Measurements from ENCODE around the gene HM13.

Gene HM13

DNA sequence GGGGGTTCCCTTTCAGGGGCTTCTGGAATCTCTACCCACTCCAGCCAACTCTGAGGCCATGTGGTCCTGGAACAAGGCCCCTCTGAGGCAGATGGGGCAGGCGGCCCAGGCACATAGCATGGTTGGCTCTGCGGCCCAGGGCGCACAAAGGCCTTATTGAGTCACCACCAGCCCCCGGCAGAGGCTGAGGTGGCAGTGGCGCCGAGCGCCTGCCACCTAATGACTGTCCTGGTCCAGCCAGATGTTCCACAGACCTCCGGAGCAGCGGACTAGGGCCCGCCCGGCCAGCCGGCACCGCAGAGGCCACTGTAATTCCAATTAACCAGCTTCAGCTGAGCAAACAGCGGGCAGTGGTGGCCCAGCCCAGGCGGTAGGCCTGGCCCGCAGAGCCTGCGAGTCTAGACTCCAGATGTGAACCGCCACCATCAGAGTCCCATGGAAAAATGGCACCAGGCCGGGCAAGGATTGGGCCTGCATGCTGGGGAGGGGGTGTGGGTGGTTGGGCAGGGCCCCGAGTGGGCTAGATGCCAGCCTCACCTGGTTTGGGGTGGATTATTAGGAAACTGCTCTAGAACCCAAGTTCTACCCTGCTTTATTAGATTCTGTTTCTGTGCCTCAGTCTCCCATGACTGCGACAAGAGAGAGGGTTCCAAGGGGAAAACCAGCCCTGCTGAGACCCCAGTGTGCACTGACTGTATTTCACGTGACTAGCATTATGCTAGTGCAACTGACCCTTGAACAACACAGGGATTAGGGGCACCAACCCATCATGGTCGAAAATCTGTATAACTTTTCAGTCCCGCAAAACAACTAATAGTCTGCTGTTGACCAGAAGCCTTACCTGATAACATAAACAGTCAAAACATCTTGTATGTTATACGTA lies 56.7 kb downstream of the HM13 start:
- 93% methylated on average over 25 of the region's 25 CpGs for WGBS

GRCh38 chr20:31572042-31572700 lies 57.9 kb downstream of the HM13 start:
- H3K4me1 ChIP-seq (ENCODE audit: control insufficient read depth, insufficient read depth, low read depth, low read length) = peaks cover 40% of the 10 kb centered on the region
- peak overlapping the region; percentile 96 for H4K8ac ChIP-seq (ENCODE audit: low read length)
- peak overlapping the region; percentile 38 for H3K4me2 ChIP-seq (ENCODE audit: low read length, poor library complexity, severe bottlenecking)
- H2AFZ ChIP-seq (ENCODE audit: low read depth, low read length) = no peak overlapping the region
- no peaks in the 10 kb centered on the region for H3K9me3 ChIP-seq (ENCODE audit: control insufficient read depth, low read length)
- 44% methylated on average over 17 of the region's 17 CpGs for WGBS
- peak overlapping the region in 1 of 2 experiments; percentile 52 for H3K4me3 ChIP-seq (ENCODE audit: insufficient read depth in 1 of 2, low read depth in 1 of 2, low read length in 2 of 2)
- H3K27ac ChIP-seq (ENCODE audit: low read length, poor library complexity, severe bottlenecking) = peak overlapping the region; percentile 86
- H2BK120ac ChIP-seq (ENCODE audit: low read depth, low read length) = peak overlapping the region; percentile 98
- peak overlapping the region; percentile 96 to 99 for H3K18ac ChIP-seq (ENCODE audit: low read depth in 1 of 2, low read length in 2 of 2)
- peak overlapping the region; percentile 50 for H2AK5ac ChIP-seq (ENCODE audit: low read length, severe bottlenecking)
- H3K27me3 ChIP-seq (ENCODE audit: control insufficient read depth in 1 of 2, insufficient read depth in 1 of 2, low read length in 2 of 2) = no peaks in the 10 kb centered on the region
- H3K36me3 ChIP-seq (ENCODE audit: control insufficient read depth in 1 of 2, insufficient read depth in 2 of 2, low read depth in 1 of 2, low read length in 2 of 2) = peaks cover 33 to 37% of the 10 kb centered on the region in 2 experiments
- peak overlapping the region; percentile 74 for H2BK5ac ChIP-seq (ENCODE audit: low read depth, low read length, poor library complexity, severe bottlenecking)
- H2BK12ac ChIP-seq (ENCODE audit: low read length in 2 of 2) = peak overlapping the region; percentile 90 to 96
- peak overlapping the region; percentile 90 to 99 for H3K4ac ChIP-seq (ENCODE audit: low read depth in 1 of 2, low read length in 2 of 2)
- no peak for DNase-seq
- H3K23ac ChIP-seq (ENCODE audit: low read length in 2 of 2) = peak overlapping the region in 1 of 2 experiments; percentile 43
- H3K14ac ChIP-seq (ENCODE audit: low read length in 2 of 2) = no peak overlapping the region
- peak overlapping the region; percentile 99 for H4K91ac ChIP-seq (ENCODE audit: low read length)
- H2BK15ac ChIP-seq (ENCODE audit: low read depth, poor library complexity, severe bottlenecking) = peak overlapping the region; percentile 81
- H3K9ac ChIP-seq (ENCODE audit: low read length) = peak overlapping the region; percentile 93
- no peaks in the 10 kb centered on the region for H3K79me1 ChIP-seq (replicated peaks; ENCODE audit: low read length, poor library complexity, severe bottlenecking)

More for the DNA sequence above, 56.7 kb downstream of the HM13 start:
- Histone ChIP-seq H3K4ac (ENCODE audit: low read depth in 1 of 2, low read length in 2 of 2) (peak overlapping the region; percentile 52 to 58), H2BK12ac (ENCODE audit: low read length in 2 of 2) (peak overlapping the region; percentile 41 to 86), H3K4me2 (ENCODE audit: low read length, poor library complexity, severe bottlenecking) (no peak overlapping the region), H2BK120ac (ENCODE audit: low read depth, low read length) (peak overlapping the region; percentile 37), H3K9me3 (ENCODE audit: control insufficient read depth, low read length) (no peaks in the 10 kb centered on the region), H2AFZ (ENCODE audit: low read depth, low read length) (no peak overlapping the region), H2BK5ac (ENCODE audit: low read depth, low read length, poor library complexity, severe bottlenecking) (no peak overlapping the region), H3K27me3 (ENCODE audit: control insufficient read depth in 1 of 2, insufficient read depth in 1 of 2, low read length in 2 of 2) (no peaks in the 10 kb centered on the region), H3K36me3 (ENCODE audit: control insufficient read depth in 1 of 2, insufficient read depth in 2 of 2, low read depth in 1 of 2, low read length in 2 of 2) (peaks cover 45 to 48% of the 10 kb centered on the region in 2 experiments), H3K4me3 (ENCODE audit: insufficient read depth in 1 of 2, low read depth in 1 of 2, low read length in 2 of 2) (no peak overlapping the region), H3K79me1 (replicated peaks; ENCODE audit: low read length, poor library complexity, severe bottlenecking) (peaks cover 4% of the 10 kb centered on the region), H3K14ac (ENCODE audit: low read length in 2 of 2) (peak overlapping the region in 1 of 2 experiments; percentile 23), H3K23ac (ENCODE audit: low read length in 2 of 2) (no peak overlapping the region), H2AK5ac (ENCODE audit: low read length, severe bottlenecking) (peak overlapping the region; percentile 24), H2BK15ac (ENCODE audit: low read depth, poor library complexity, severe bottlenecking) (peak overlapping the region; percentile 85), H4K91ac (ENCODE audit: low read length) (peak overlapping the region; percentile 81), H4K8ac (ENCODE audit: low read length) (peak overlapping the region; percentile 57), H3K9ac (ENCODE audit: low read length) (peak overlapping the region; percentile 60), H3K4me1 (ENCODE audit: control insufficient read depth, insufficient read depth, low read depth, low read length) (peaks cover 51% of the 10 kb centered on the region), H3K27ac (ENCODE audit: low read length, poor library complexity, severe bottlenecking) (no peak overlapping the region), H3K18ac (ENCODE audit: low read depth in 1 of 2, low read length in 2 of 2) (peak overlapping the region; percentile 47 to 79)
- DNase-seq = no peak

GRCh38 chr20:31572701-31573554 lies 58.7 kb downstream of the HM13 start:
- peak overlapping the region; percentile 33 to 89 for H3K4me3 ChIP-seq (ENCODE audit: insufficient read depth in 1 of 2, low read depth in 1 of 2, low read length in 2 of 2)
- peak overlapping the region; percentile 93 for H3K9ac ChIP-seq (ENCODE audit: low read length)
- peak overlapping the region; percentile 99 for H4K91ac ChIP-seq (ENCODE audit: low read length)
- H3K23ac ChIP-seq (ENCODE audit: low read length in 2 of 2) = peak overlapping the region in 1 of 2 experiments; percentile 43
- H3K4ac ChIP-seq (ENCODE audit: low read depth in 1 of 2, low read length in 2 of 2) = peak overlapping the region; percentile 94 to 99
- H3K79me1 ChIP-seq (replicated peaks; ENCODE audit: low read length, poor library complexity, severe bottlenecking) = no peaks in the 10 kb centered on the region
- peaks cover 38% of the 10 kb centered on the region for H3K4me1 ChIP-seq (ENCODE audit: control insufficient read depth, insufficient read depth, low read depth, low read length)
- H2AFZ ChIP-seq (ENCODE audit: low read depth, low read length) = peak overlapping the region; percentile 73
- H3K27ac ChIP-seq (ENCODE audit: low read length, poor library complexity, severe bottlenecking) = peak overlapping the region; percentile 86
- H4K8ac ChIP-seq (ENCODE audit: low read length) = peak overlapping the region; percentile 97
- H3K4me2 ChIP-seq (ENCODE audit: low read length, poor library complexity, severe bottlenecking) = peak overlapping the region; percentile 39
- H2BK5ac ChIP-seq (ENCODE audit: low read depth, low read length, poor library complexity, severe bottlenecking) = peak overlapping the region; percentile 74
- H2BK15ac ChIP-seq (ENCODE audit: low read depth, poor library complexity, severe bottlenecking) = peak overlapping the region; percentile 81
- peak; percentile 100 for DNase-seq
- 2% methylated on average over 56 of the region's 63 CpGs for WGBS
- H2AK5ac ChIP-seq (ENCODE audit: low read length, severe bottlenecking) = peak overlapping the region; percentile 50
- peak overlapping the region; percentile 96 to 97 for H2BK12ac ChIP-seq (ENCODE audit: low read length in 2 of 2)
- H3K9me3 ChIP-seq (ENCODE audit: control insufficient read depth, low read length) = no peaks in the 10 kb centered on the region
- H2BK120ac ChIP-seq (ENCODE audit: low read depth, low read length) = peak overlapping the region; percentile 98
- peak overlapping the region in 1 of 2 experiments; percentile 80 for H3K14ac ChIP-seq (ENCODE audit: low read length in 2 of 2)
- peak overlapping the region; percentile 99 for H3K18ac ChIP-seq (ENCODE audit: low read depth in 1 of 2, low read length in 2 of 2)
- H3K36me3 ChIP-seq (ENCODE audit: control insufficient read depth in 1 of 2, insufficient read depth in 2 of 2, low read depth in 1 of 2, low read length in 2 of 2) = peaks cover 29 to 31% of the 10 kb centered on the region in 2 experiments
- H3K27me3 ChIP-seq (ENCODE audit: control insufficient read depth in 1 of 2, insufficient read depth in 1 of 2, low read length in 2 of 2) = no peaks in the 10 kb centered on the region

Data from mesenchymal stem cell (in vitro differentiated cells and primary cell).